GM21737 (cell line): ENCODE results near the gene C1QC.

ENCODE experiments used
- ATAC-seq: cut with Tn5 transposase; IDR thresholded peaks from one replicate; pipeline ENCODE4 v1.9.1; 2021; ENCODE audit warnings: mild to moderate bottlenecking, moderate library complexity; ENCODE audit not compliant: unreplicated experiment

C1QC gene

GRCh38 chr1:22643381-22643780 is at the start of gene C1QC:
Gene C1QC (plus strand): TSS chr1:22643633. CDS start chr1:22644024, 391 bp downstream.
- ATAC-seq = no peak

- ATAC-seq = no peak
Observed at GRCh38 chr1:22594396-22594795, 49.0 kb upstream of the C1QC start.

- no peak for ATAC-seq
Observed at GRCh38 chr1:22595108-22595507, 48.3 kb upstream of the C1QC start.

GRCh38 chr1:22597301-22597965 is 46.0 kb upstream of the C1QC start:
- no peak for ATAC-seq

- ATAC-seq = no peak
Observed at GRCh38 chr1:22597996-22598395, 45.4 kb upstream of the C1QC start.

GRCh38 chr1:22598736-22599135 is 44.7 kb upstream of the C1QC start:
- no peak for ATAC-seq

GRCh38 chr1:22600071-22600816 is 43.2 kb upstream of the C1QC start:
- ATAC-seq = no peak

- no peak for ATAC-seq
Observed at GRCh38 chr1:22600817-22601605, 42.4 kb upstream of the C1QC start.

GRCh38 chr1:22601610-22602009 is 41.8 kb upstream of the C1QC start:
- no peak for ATAC-seq

GRCh38 chr1:22602060-22602740 is 41.2 kb upstream of the C1QC start:
- ATAC-seq = no peak

GRCh38 chr1:22606161-22606560 is 37.3 kb upstream of the C1QC start:
- no peak for ATAC-seq

- no peak for ATAC-seq
Observed at GRCh38 chr1:22607154-22607553, 36.3 kb upstream of the C1QC start.

- ATAC-seq = no peak
Observed at GRCh38 chr1:22608361-22608760, 35.1 kb upstream of the C1QC start.

GRCh38 chr1:22609291-22609690 is 34.1 kb upstream of the C1QC start:
- ATAC-seq = no peak

- no peak for ATAC-seq
Observed at GRCh38 chr1:22611530-22611947, 31.9 kb upstream of the C1QC start.

GRCh38 chr1:22612671-22613571 is 30.5 kb upstream of the C1QC start:
- no peak for ATAC-seq

GRCh38 chr1:22613572-22613918 is 29.9 kb upstream of the C1QC start:
- no peak for ATAC-seq

GRCh38 chr1:22613951-22614350 is 29.5 kb upstream of the C1QC start:
- no peak for ATAC-seq

GRCh38 chr1:22615886-22616285 is 27.5 kb upstream of the C1QC start:
- no peak for ATAC-seq

- ATAC-seq = no peak
Observed at GRCh38 chr1:22616571-22616970, 26.9 kb upstream of the C1QC start.
